HG02970 (cell line): ENCODE measurements around the gene NDUFS2.
"Not testable (repeated sequence)": the region's sequence is repeated elsewhere in the genome, so short reads cannot be mapped to it uniquely, and the experiment has no call there.

Experiments used
- ATAC-seq: cut with Tn5 transposase; IDR thresholded peaks from one replicate; pipeline ENCODE4 v1.9.1; 2021; ENCODE audit warnings: mild to moderate bottlenecking, moderate library complexity, moderate number of reproducible peaks; ENCODE audit not compliant: unreplicated experiment, low FRiP score

Gene NDUFS2

GRCh38 chr1:161235957-161236775 lies 34.0 kb downstream of the NDUFS2 start:
- ATAC-seq = no peak

- ATAC-seq = no peak
Observed at GRCh38 chr1:161238039-161238473, 35.9 kb downstream of the NDUFS2 start, which contains the start of gene NR1I3. TSS of gene NR1I3 (minus strand) at chr1:161238203. CDS start at chr1:161236565, 1,638 bp downstream.

GRCh38 chr1:161241682-161242081 lies 39.5 kb downstream of the NDUFS2 start:
- no peak for ATAC-seq

GRCh38 chr1:161242313-161242712 lies 40.1 kb downstream of the NDUFS2 start:
- ATAC-seq = no peak

- no peak for ATAC-seq
Observed at GRCh38 chr1:161244888-161245287, 42.7 kb downstream of the NDUFS2 start.

- not testable (repeated sequence) for ATAC-seq
Observed at GRCh38 chr1:161250100-161250499, 47.9 kb downstream of the NDUFS2 start.

- ATAC-seq = no peak
Observed at GRCh38 chr1:161250829-161251228, 48.7 kb downstream of the NDUFS2 start.

GRCh38 chr1:161251579-161251978 lies 49.4 kb downstream of the NDUFS2 start:
- ATAC-seq = no peak

GRCh38 chr1:161255302-161255701 lies 53.1 kb downstream of the NDUFS2 start:
- not testable (repeated sequence) for ATAC-seq

GRCh38 chr1:161255955-161256520 lies 53.9 kb downstream of the NDUFS2 start:
- not testable (repeated sequence) for ATAC-seq

- ATAC-seq = not testable (repeated sequence)
Observed at GRCh38 chr1:161257109-161257508, 54.9 kb downstream of the NDUFS2 start.

- no peak for ATAC-seq
Observed at GRCh38 chr1:161258439-161259344, 56.5 kb downstream of the NDUFS2 start, which contains the start of gene PCP4L1. TSS of gene PCP4L1 (plus strand) at chr1:161258745. CDS start at chr1:161258975, 230 bp downstream.

- no peak for ATAC-seq
Observed at GRCh38 chr1:161259345-161259702, 57.2 kb downstream of the NDUFS2 start.

- no peak for ATAC-seq
Observed at GRCh38 chr1:161259765-161260164, 57.6 kb downstream of the NDUFS2 start.

GRCh38 chr1:161260376-161261260 lies 58.5 kb downstream of the NDUFS2 start:
- ATAC-seq = no peak

- no peak for ATAC-seq
Observed at GRCh38 chr1:161261261-161262235, 59.4 kb downstream of the NDUFS2 start.
